OCI-LY7 (cell line): ENCODE results near the gene PHACTR2. TPM values are rescaled to one million over a fixed set of nuclear protein-coding genes. Genes with fewer than 3 reads are reported as not detected.

ENCODE experiments used
- BruUV-seq: library from RNA; stranded (reverse); fragments of 400-500 nt; replicated peaks from 2 replicates; lab custom pipeline; 2021; lab: Mats Ljungman, UMichigan
- CTCF ChIA-PET: fragments of 300-600 bp; sonication (Branson Sonifier 250); formaldehyde crosslinking; loops from one replicate; lab custom pipeline; 2022; ENCODE audit warnings: antibody characterized with exemption; ENCODE audit not compliant: unreplicated experiment; lab: Charles Lee
- POLR2A ChIA-PET: fragments of 300-600 bp; sonication (Branson Sonifier 250); formaldehyde crosslinking; loops from one replicate; lab custom pipeline; 2022; ENCODE audit warnings: antibody characterized with exemption; lab: Charles Lee
- DNase-seq: peaks from one replicate; pipeline ENCODE4 v3.0.0-alpha.2; 2015; ENCODE audit warnings: low spot score
- H2AFZ ChIP-seq: fragments of 200-600 bp; sonication (generic), shearing (Covaris generic); 2 replicates; pipeline ENCODE4 v1.6.1; 2014; ENCODE audit warnings: mild to moderate bottlenecking, antibody characterized with exemption, low read length, moderate library complexity
- H3K27ac ChIP-seq: fragments of 200-600 bp; sonication (generic); 2 replicates; pipeline ENCODE4 v1.5.1; 2014; ENCODE audit warnings: mixed run types, low read depth, mild to moderate bottlenecking, moderate library complexity, low read length, inconsistent platforms; ENCODE audit not compliant: poor library complexity, severe bottlenecking
- H3K36me3 ChIP-seq: fragments of 200-600 bp; sonication (generic); 2 replicates; pipeline ENCODE4 v1.6.1; 2014; ENCODE audit warnings: mild to moderate bottlenecking, antibody characterized with exemption, low read length, moderate library complexity, mixed read lengths; ENCODE audit not compliant: insufficient read depth
- H3K4me1 ChIP-seq: fragments of 200-600 bp; sonication (generic); 2 replicates; pipeline ENCODE4 v1.5.1; 2014; ENCODE audit warnings: mild to moderate bottlenecking, low read length; ENCODE audit not compliant: insufficient read depth, poor library complexity, severe bottlenecking
- H3K4me2 ChIP-seq: fragments of 200-600 bp; sonication (generic); 2 replicates; pipeline ENCODE4 v1.6.1; 2014; ENCODE audit warnings: mild to moderate bottlenecking, low read length
- H3K4me3 ChIP-seq: fragments of 200-600 bp; sonication (generic); 2 replicates; pipeline ENCODE4 v1.5.1; 2014; ENCODE audit warnings: mild to moderate bottlenecking, low read depth, low read length; ENCODE audit not compliant: poor library complexity, severe bottlenecking
- H3K79me2 ChIP-seq: fragments of 200-600 bp; sonication (generic); 2 replicates; pipeline ENCODE4 v1.6.1; 2016; ENCODE audit warnings: low read depth, mild to moderate bottlenecking, low read length, moderate library complexity, mixed read lengths; ENCODE audit not compliant: insufficient read depth
- H3K9me2 ChIP-seq: fragments of 200-600 bp; sonication (generic); 2 replicates; pipeline ENCODE4 v1.6.1; 2016; ENCODE audit warnings: mild to moderate bottlenecking, low read length, mixed read lengths; ENCODE audit not compliant: insufficient read depth
- H3K9me3 ChIP-seq: fragments of 200-600 bp; sonication (generic); 2 replicates; pipeline ENCODE4 v1.6.1; 2014; ENCODE audit warnings: mild to moderate bottlenecking, mixed run types, low read length, mixed read lengths
- H4K20me1 ChIP-seq: fragments of 200-600 bp; sonication (generic); 2 replicates; pipeline ENCODE4 v1.6.1; 2014; ENCODE audit warnings: mild to moderate bottlenecking, antibody characterized with exemption, low read length, moderate library complexity, mixed read lengths; ENCODE audit not compliant: insufficient read depth
- EZH2phosphoT487 ChIP-seq: fragments of 200-600 bp; sonication (generic); IDR thresholded peaks from 2 replicates; pipeline ENCODE4 v1.6.1; 2018; ENCODE audit warnings: low read depth, borderline replicate concordance, mild to moderate bottlenecking, mixed run types, antibody characterized with exemption, low read length, moderate library complexity, mixed read lengths
- intact Hi-C: fragments of 100-400 bp; cut with micrococcal nuclease; formaldehyde crosslinking; loops from one replicate; pipeline ENCODE4 v1.10.0; 2022; ENCODE audit not compliant: unreplicated experiment
- total RNA-seq, 2 experiments: library from RNA; depleted of rRNA in 1 of 2; stranded (reverse); fragments of >200 nt in 1 of 2; shearing (Covaris generic) in 1 of 2; gene quantifications; 2 replicates each; pipeline ENCODE4 v1.2.3, GENCODE V29; 2014 to 2022
- TF ChIP-seq, protein P1 (sequence below): fragments of 200-600 bp; sonication (generic); conservative IDR thresholded peaks from 2 replicates; pipeline ENCODE4 v1.5.1; 2014; ENCODE audit warnings: mild to moderate bottlenecking, antibody characterized with exemption, low read length, moderate library complexity, mixed read lengths

Gene PHACTR2
- total RNA-seq, 2 experiments from 2014 or later = 0.06 to 5.4 TPM

DNA sequence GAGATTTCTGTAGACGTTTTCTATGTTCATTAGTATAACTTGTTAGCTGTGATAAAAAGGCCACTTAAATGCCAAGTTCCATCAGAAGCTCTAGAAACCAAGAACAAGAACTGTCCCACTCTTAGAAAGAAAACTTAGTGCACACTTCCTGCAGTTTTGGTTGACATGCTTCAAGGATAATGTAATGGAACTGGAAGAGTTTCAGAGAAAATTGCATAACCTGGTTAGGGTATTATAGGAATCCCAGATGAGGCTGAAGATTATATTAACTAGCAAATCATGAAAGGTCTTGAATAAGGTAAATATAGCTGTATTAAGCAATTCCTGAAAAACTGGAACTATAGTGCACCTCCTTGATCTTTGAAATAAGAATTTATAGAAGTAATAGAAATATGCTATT is 1.8 kb upstream of the PHACTR2 start:
- TF ChIP-seq, protein P1, sequence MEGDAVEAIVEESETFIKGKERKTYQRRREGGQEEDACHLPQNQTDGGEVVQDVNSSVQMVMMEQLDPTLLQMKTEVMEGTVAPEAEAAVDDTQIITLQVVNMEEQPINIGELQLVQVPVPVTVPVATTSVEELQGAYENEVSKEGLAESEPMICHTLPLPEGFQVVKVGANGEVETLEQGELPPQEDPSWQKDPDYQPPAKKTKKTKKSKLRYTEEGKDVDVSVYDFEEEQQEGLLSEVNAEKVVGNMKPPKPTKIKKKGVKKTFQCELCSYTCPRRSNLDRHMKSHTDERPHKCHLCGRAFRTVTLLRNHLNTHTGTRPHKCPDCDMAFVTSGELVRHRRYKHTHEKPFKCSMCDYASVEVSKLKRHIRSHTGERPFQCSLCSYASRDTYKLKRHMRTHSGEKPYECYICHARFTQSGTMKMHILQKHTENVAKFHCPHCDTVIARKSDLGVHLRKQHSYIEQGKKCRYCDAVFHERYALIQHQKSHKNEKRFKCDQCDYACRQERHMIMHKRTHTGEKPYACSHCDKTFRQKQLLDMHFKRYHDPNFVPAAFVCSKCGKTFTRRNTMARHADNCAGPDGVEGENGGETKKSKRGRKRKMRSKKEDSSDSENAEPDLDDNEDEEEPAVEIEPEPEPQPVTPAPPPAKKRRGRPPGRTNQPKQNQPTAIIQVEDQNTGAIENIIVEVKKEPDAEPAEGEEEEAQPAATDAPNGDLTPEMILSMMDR = no peak
- no peak for TF ChIP-seq EZH2phosphoT487
- no TSS peak for BruUV-seq
- intact Hi-C loops = no loop called here

DNA sequence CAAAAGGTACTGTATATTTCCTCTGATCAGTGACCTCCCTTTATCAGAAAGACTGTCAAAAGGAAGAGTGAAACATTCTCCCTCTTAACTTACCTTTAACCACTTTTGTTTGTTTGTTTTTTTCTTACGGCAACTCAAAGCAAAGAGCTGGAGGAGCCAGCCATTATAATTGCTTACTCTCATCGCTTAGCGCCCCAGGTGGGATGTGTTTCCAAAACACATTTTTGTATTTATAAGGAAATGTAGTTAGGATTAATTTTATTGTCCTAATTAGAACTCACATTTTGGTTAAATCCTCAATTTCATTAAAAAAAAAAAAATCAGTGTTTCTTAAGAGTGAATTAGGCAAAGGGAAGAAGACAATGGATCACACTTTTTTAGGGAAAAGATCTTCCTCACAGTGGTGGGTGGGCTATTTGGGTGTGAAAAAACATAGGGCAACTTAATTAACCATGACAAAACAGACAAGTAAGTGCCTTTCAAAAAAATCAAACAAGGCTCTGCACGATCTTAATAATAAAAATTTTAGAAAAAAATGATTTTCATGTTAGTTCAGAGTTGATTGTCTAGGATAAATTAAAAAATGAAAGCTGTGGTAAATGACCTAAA is 1.2 kb upstream of the PHACTR2 start:
- Histone ChIP-seq H3K9me2 (no peaks in the 10 kb centered on the region), H3K9me3 (no peaks in the 10 kb centered on the region), H2AFZ (no peak overlapping the region), H3K27ac (no peak overlapping the region), H3K4me2 (no peak overlapping the region), H3K4me1 (no peaks in the 10 kb centered on the region), H3K79me2 (no peaks in the 10 kb centered on the region), H3K36me3 (no peaks in the 10 kb centered on the region), H4K20me1 (no peaks in the 10 kb centered on the region), H3K4me3 (no peak overlapping the region)
- CTCF ChIA-PET = no interaction called here
- POLR2A ChIA-PET = no interaction called here
- no TSS peak for BruUV-seq
- intact Hi-C loops = no loop called here
- DNase-seq = no peak
- TF ChIP-seq, protein P1 = no peak
- TF ChIP-seq EZH2phosphoT487 = no peak

More for the DNA sequence above, 1.8 kb upstream of the PHACTR2 start:
- no peak for DNase-seq
- Histone ChIP-seq H3K4me3 (no peak overlapping the region), H3K9me2 (no peaks in the 10 kb centered on the region), H2AFZ (no peak overlapping the region), H3K79me2 (no peaks in the 10 kb centered on the region), H3K4me1 (no peaks in the 10 kb centered on the region), H3K9me3 (no peaks in the 10 kb centered on the region), H3K4me2 (no peak overlapping the region), H4K20me1 (no peaks in the 10 kb centered on the region), H3K27ac (no peak overlapping the region), H3K36me3 (no peaks in the 10 kb centered on the region)
- ChIA-PET POLR2A (interaction anchor here (1.0 kb wide), 1 partner anchor 24 kb away, joined by 3 read pairs; no protein-coding TSS in a partner anchor), CTCF (no interaction called here)

DNA sequence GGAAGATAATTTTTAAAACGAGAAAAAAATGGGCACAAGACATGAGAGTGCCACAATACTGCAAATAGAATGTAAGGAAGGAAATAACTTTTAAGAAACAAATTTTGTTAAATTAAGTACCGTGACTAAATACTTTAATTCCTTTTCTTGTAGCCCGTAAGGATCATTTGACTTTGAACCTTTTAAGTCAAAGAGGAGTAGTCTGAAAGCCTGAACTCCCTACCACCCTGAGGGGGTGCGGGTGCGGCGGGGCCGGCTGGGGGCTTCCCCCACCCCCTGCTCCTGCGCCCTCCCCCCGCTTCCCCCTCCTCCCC is 231 bp upstream of the PHACTR2 start:
- ChIA-PET CTCF (no interaction called here), POLR2A (no interaction called here)
- H3K9me2 ChIP-seq = no peaks in the 10 kb centered on the region
- H4K20me1 ChIP-seq = no peaks in the 10 kb centered on the region
- intact Hi-C loops = no loop called here
- no peaks in the 10 kb centered on the region for H3K4me1 ChIP-seq
- DNase-seq = no peak
- no TSS peak for BruUV-seq
- no peak overlapping the region for H2AFZ ChIP-seq
- H3K27ac ChIP-seq = no peak overlapping the region
- no peak overlapping the region for H3K4me3 ChIP-seq
- no peaks in the 10 kb centered on the region for H3K9me3 ChIP-seq
- no peaks in the 10 kb centered on the region for H3K79me2 ChIP-seq
- H3K36me3 ChIP-seq = no peaks in the 10 kb centered on the region
- TF ChIP-seq, protein P1 = no peak
- no peak for TF ChIP-seq EZH2phosphoT487
- H3K4me2 ChIP-seq = no peak overlapping the region
